SK-N-MC (cell line): ENCODE data around the gene AOPEP.

ENCODE experiments used
- EZH2 ChIP-seq: fragments of 200-600 bp; sonication (generic); IDR thresholded peaks from one replicate; pipeline ENCODE4 v1.6.1; 2017; ENCODE audit warnings: antibody characterized with exemption
- FOXP2 ChIP-seq: optimal IDR thresholded peaks from 2 replicates; pipeline ENCODE3; 2011; ENCODE audit warnings: mild to moderate bottlenecking, moderate library complexity; ENCODE audit not compliant: insufficient read depth; ENCODE audit errors: extremely low read length, control extremely low read depth
- POLR2AphosphoS5 ChIP-seq: IDR thresholded peaks from 2 replicates; pipeline ENCODE4 v1.6.1; 2012; ENCODE audit warnings: mild to moderate bottlenecking, low read depth, low read length, borderline replicate concordance

DNA sequence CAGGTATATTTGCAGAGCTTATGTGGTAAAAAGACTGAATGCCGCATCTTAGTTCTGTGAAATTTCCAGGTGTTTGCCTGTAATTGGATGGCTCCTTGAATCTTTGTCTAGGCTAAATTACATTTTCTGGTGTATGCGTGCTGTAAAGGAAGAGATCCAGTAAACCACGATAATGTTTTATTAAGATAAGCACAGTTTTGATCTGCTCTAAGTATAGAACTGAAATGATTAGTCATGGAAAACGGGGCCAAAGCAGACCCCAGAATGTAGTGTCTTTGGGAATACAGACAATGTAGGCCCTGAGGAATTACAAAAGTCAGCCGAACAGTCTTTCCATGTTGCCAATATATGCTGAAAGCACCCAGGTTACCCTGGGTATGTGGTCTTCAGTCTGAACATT is 333.7 kb downstream of the AOPEP start:
- TF ChIP-seq POLR2AphosphoS5: no peak
- no peak for TF ChIP-seq EZH2
- no peak for TF ChIP-seq FOXP2
